Stomach (tissue), 9 donors: ENCODE results near the gene CDHR3. TPM values are rescaled to one million over a fixed set of nuclear protein-coding genes. Genes with fewer than 3 reads are reported as not detected.

Experiments used
- DNase-seq, 2 donors: peaks; one replicate each; pipeline versions ENCODE4 v3.0.0 to v3.0.0-alpha.2; 2013 to 2019
- H3K27ac ChIP-seq, 5 donors: fragments of 200-600 bp in 4 of 5; sonication (generic) in 4 of 5; one replicate each; pipeline ENCODE4 v1.5.1; 2013 to 2019; ENCODE audit warnings: mild to moderate bottlenecking in 1 of 5, moderate library complexity in 1 of 5
- H3K27me3 ChIP-seq, 3 donors: fragments of 200-600 bp; sonication (generic); one replicate each; pipeline ENCODE4 v1.5.1; 2017 to 2019; ENCODE audit warnings: mixed run types in 1 of 3
- H3K36me3 ChIP-seq, 4 donors: fragments of 200-600 bp; sonication (generic); 1 replicate in 3 of 4; 2 replicates in 1 of 4; pipeline ENCODE4 v1.5.1; 2016 to 2019
- H3K4me1 ChIP-seq, 4 donors: fragments of 200-600 bp; sonication (generic); one replicate each; pipeline ENCODE4 v1.5.1; 2016 to 2019
- H3K4me3 ChIP-seq, 4 donors: fragments of 200-600 bp; sonication (generic) in 3 of 4; one replicate each; pipeline ENCODE4 v1.5.1; 2016 to 2019; ENCODE audit warnings: mild to moderate bottlenecking in 1 of 4
- H3K9me3 ChIP-seq, 4 donors: fragments of 200-600 bp; sonication (generic); one replicate each; pipeline ENCODE4 v1.5.1; 2016 to 2019
- CTCF ChIP-seq, 7 experiments: fragments of 450-650 bp in 4 of 7; fragments of 200-600 bp in 3 of 7; sonication (generic) in 3 of 7; IDR thresholded peaks; one replicate each; pipeline ENCODE4 v1.5.1; 2016 to 2019; ENCODE audit warnings: antibody characterized with exemption in 7 of 7, control low read depth in 2 of 7, mild to moderate bottlenecking in 1 of 7
- EP300 ChIP-seq: sonication (generic); formaldehyde crosslinking; IDR thresholded peaks from one replicate; pipeline ENCODE4 v1.6.1; 2017; ENCODE audit warnings: antibody characterized with exemption
- POLR2A ChIP-seq, 4 donors: fragments of 450-650 bp; IDR thresholded peaks; one replicate each; pipeline ENCODE4 v1.6.1; 2016; ENCODE audit warnings: antibody characterized with exemption in 4 of 4, control low read depth in 2 of 4, mild to moderate bottlenecking in 1 of 4, moderate library complexity in 1 of 4
- POLR2AphosphoS5 ChIP-seq, 3 donors: sonication (generic); formaldehyde crosslinking; IDR thresholded peaks; one replicate each; pipeline ENCODE4 v1.6.1; 2016; ENCODE audit warnings: antibody characterized with exemption in 3 of 3
- WGBS, 5 donors: extraction: QIAGEN DNeasy Blood & Tissue Kit in 3 of 5; methylation state at CpG; one replicate each; pipeline versions ENCODE4 v1.1.5 to v1.1.7; 2013 to 2018; 5-methylcytosine and 5-hydroxymethylcytosine counted together
- intact Hi-C: fragments of 100-400 bp; cut with DNase I; formaldehyde crosslinking; loops from one replicate; pipeline ENCODE4 v1.15.1; 2023; ENCODE audit warnings: low total_unique reads
- polyA plus RNA-seq, 3 donors: library from polyadenylated mRNA; stranded (reverse); fragments of 200-250 nt; gene quantifications; one replicate each; pipeline ENCODE4 v1.2.3, GENCODE V29; 2013
- total RNA-seq, 5 donors: library from RNA; depleted of rRNA; stranded (reverse); fragments of >200 nt; gene quantifications; one replicate each; pipeline versions ENCODE4 v1.1.0 to v1.2.3, GENCODE V29; 2014 to 2016
- donor health status: healthy with polysubstance abuse.
- donor health status: Bipolar disorder and iron deficiency.
- donor health status: healthy.

CDHR3 gene
- total and polyA plus RNA-seq, 8 donors = 1.2 to 62.5 (median 10.6) TPM

GRCh38 chr7:106056513-106057203 lies 93.6 kb downstream of the CDHR3 start:
- peak; percentile 77 to 90 for DNase-seq
- Histone ChIP-seq H3K4me1 (peaks cover 13 to 29% (median 22%) of the 10 kb centered on the region in 4 donors), H3K27me3 (no peaks in the 10 kb centered on the region), H3K4me3 (no peak overlapping the region), H3K36me3 (no peaks in the 10 kb centered on the region), H3K27ac (no peak overlapping the region), H3K9me3 (no peaks in the 10 kb centered on the region)
- intact Hi-C loops = loop anchor here (5.0 kb wide), 1 partner anchor 96 kb away; no protein-coding TSS in a partner anchor
- 37 to 48% (median 44%) methylated on average over 9 of the region's 9 CpGs for WGBS, 5 donors
- no peak for TF ChIP-seq POLR2A (IDR thresholded peaks at IDR 0.05)
- TF ChIP-seq CTCF (IDR thresholded peaks at IDR 0.05) = peak in 5 of 7 experiments; percentile 78 to 94 (median 88)
- peak in 2 of 3 donors; percentile 10 to 63 for TF ChIP-seq POLR2AphosphoS5 (IDR thresholded peaks at IDR 0.05)

- no peak for DNase-seq
- Histone ChIP-seq H3K27me3 (no peaks in the 10 kb centered on the region), H3K36me3 (no peaks in the 10 kb centered on the region), H3K4me3 (no peak overlapping the region), H3K27ac (peak overlapping the region in 3 of 5 donors; percentile 56 to 77 (median 71)), H3K4me1 (peaks cover 17 to 34% (median 26%) of the 10 kb centered on the region in 4 donors), H3K9me3 (no peaks in the 10 kb centered on the region)
- intact Hi-C loops = loop anchor here (5.0 kb wide), 1 partner anchor 95 kb away; no protein-coding TSS in a partner anchor
- WGBS, 5 donors = 52 to 68% (median 60%) methylated on average over 10 of the region's 10 CpGs
- no peak for TF ChIP-seq POLR2A (IDR thresholded peaks at IDR 0.05)
- TF ChIP-seq POLR2AphosphoS5 (IDR thresholded peaks at IDR 0.05) = no peak
- TF ChIP-seq CTCF (IDR thresholded peaks at IDR 0.05) = no peak
- TF ChIP-seq EP300 = no peak
These were observed 94.3 kb downstream of the CDHR3 start for GRCh38 chr7:106057204-106057961.

- TF ChIP-seq EP300 (no peak), POLR2AphosphoS5 (IDR thresholded peaks at IDR 0.05) (peak; percentile 43 to 83 (median 59))
- Histone ChIP-seq H3K9me3 (no peaks in the 10 kb centered on the region), H3K27ac (peak overlapping the region; percentile 56 to 77 (median 71)), H3K27me3 (no peaks in the 10 kb centered on the region), H3K36me3 (no peaks in the 10 kb centered on the region), H3K4me1 (peaks cover 26 to 41% (median 35%) of the 10 kb centered on the region in 4 donors), H3K4me3 (no peak overlapping the region)
- peak; percentile 88 to 94 for DNase-seq
- intact Hi-C loops = loop anchor here (5.0 kb wide), 1 partner anchor 94 kb away; no protein-coding TSS in a partner anchor
- 37 to 55% (median 40%) methylated on average over 14 to 19 of the region's 19 CpGs for WGBS, 5 donors
These were observed 95.2 kb downstream of the CDHR3 start for GRCh38 chr7:106057962-106058927.

GRCh38 chr7:106058928-106059324 lies 95.9 kb downstream of the CDHR3 start:
- intact Hi-C loops = loop anchor here (5.0 kb wide), 1 partner anchor 93 kb away; no protein-coding TSS in a partner anchor
- H3K27ac ChIP-seq = peak overlapping the region; percentile 6 to 77 (median 56)
- H3K9me3 ChIP-seq = no peaks in the 10 kb centered on the region
- 67 to 91% (median 81%) methylated on average over 3 of the region's 3 CpGs for WGBS, 5 donors
- DNase-seq = no peak
- H3K27me3 ChIP-seq = no peaks in the 10 kb centered on the region
- no peaks in the 10 kb centered on the region for H3K36me3 ChIP-seq
- no peak for TF ChIP-seq POLR2A (IDR thresholded peaks at IDR 0.05)
- TF ChIP-seq POLR2AphosphoS5 (IDR thresholded peaks at IDR 0.05) = no peak
- no peak for TF ChIP-seq EP300
- no peak for TF ChIP-seq CTCF (IDR thresholded peaks at IDR 0.05)
- H3K4me1 ChIP-seq = peaks cover 31 to 47% (median 41%) of the 10 kb centered on the region in 4 donors
- no peak overlapping the region for H3K4me3 ChIP-seq
